Measurements from ENCODE around the gene PTPRK. TPM values are rescaled to one million over a fixed set of nuclear protein-coding genes. Genes with fewer than 3 reads are reported as not detected.
"Not testable (repeated sequence)": the region's sequence is repeated elsewhere in the genome, so short reads cannot be mapped to it uniquely, and the experiment has no call there.

Gene PTPRK
- total RNA-seq, 2 experiments from 2014 or later: 2.8 to 5.0 TPM

GRCh38 chr6:128491610-128492206, 28.7 kb downstream of the PTPRK start:
- POLR2A ChIA-PET: no interaction called here
- ATAC-seq (ENCODE audit: low read depth): peak; percentile 39
- H3K4me1 Mint-ChIP-seq: peaks cover 6% of the 10 kb centered on the region

GRCh38 chr6:128491100-128491581, 29.3 kb downstream of the PTPRK start:
- Mint-ChIP-seq H3K4me1 (peaks cover 6% of the 10 kb centered on the region), H3K27me3 (no peaks in the 10 kb centered on the region), H3K9me3 (no peaks in the 10 kb centered on the region), H3K27ac (no peak overlapping the region), H3K4me3 (no peak overlapping the region), H3K36me3 (peaks cover 1% of the 10 kb centered on the region)
- no peak for DNase-seq
- POLR2A ChIA-PET: no interaction called here
- ATAC-seq (ENCODE audit: low read depth): no peak

More at GRCh38 chr6:128491610-128492206, 28.7 kb downstream of the PTPRK start:
- no peaks in the 10 kb centered on the region for H3K27me3 Mint-ChIP-seq
- peaks cover 1% of the 10 kb centered on the region for H3K36me3 Mint-ChIP-seq
- no peak for DNase-seq
- peak overlapping the region; percentile 31 for H3K27ac Mint-ChIP-seq
- peak overlapping the region; percentile 72 for H3K4me3 Mint-ChIP-seq
- H3K9me3 Mint-ChIP-seq: no peaks in the 10 kb centered on the region

DNA sequence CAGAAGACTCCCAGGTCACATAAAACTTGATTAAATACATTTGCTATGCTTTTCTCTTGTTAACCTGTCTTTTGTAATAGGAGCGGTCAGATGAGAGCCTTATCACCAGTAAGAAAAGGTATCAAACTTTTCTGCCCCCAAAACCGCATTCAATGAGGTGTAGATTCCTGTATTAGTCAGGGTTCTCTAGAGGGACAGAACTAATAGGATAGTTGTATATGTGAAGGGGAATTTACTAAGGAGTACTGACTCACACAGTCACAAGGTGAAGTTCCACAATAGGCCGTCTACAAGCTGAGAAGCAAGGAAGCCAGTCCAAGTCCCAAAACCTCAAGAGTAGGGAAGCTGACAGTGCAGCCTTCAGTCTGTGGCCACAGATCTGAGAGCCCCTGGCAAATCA, 32.7 kb downstream of the PTPRK start:
- Mint-ChIP-seq H3K4me3 (no peak overlapping the region), H3K4me1 (peaks cover 4% of the 10 kb centered on the region), H3K9me3 (no peaks in the 10 kb centered on the region), H3K27me3 (peaks cover 4% of the 10 kb centered on the region), H3K36me3 (peaks cover 1% of the 10 kb centered on the region), H3K27ac (no peak overlapping the region)
- DNase-seq: no peak
- POLR2A ChIA-PET: no interaction called here
- no peak for ATAC-seq (ENCODE audit: low read depth)

- no peaks in the 10 kb centered on the region for H3K9me3 Mint-ChIP-seq
- no peak overlapping the region for H3K27ac Mint-ChIP-seq
- H3K27me3 Mint-ChIP-seq: peaks cover 4% of the 10 kb centered on the region
- no peaks in the 10 kb centered on the region for H3K36me3 Mint-ChIP-seq
- ATAC-seq (ENCODE audit: low read depth) (no peak), DNase-seq (no peak)
- H3K4me1 Mint-ChIP-seq: peaks cover 4% of the 10 kb centered on the region
- H3K4me3 Mint-ChIP-seq: no peak overlapping the region
- POLR2A ChIA-PET: no interaction called here
These were observed 33.3 kb downstream of the PTPRK start for GRCh38 chr6:128487055-128487454.

GRCh38 chr6:128486580-128486979, 33.8 kb downstream of the PTPRK start:
- H3K4me1 Mint-ChIP-seq; H3K4me3 Mint-ChIP-seq; POLR2A ChIA-PET; H3K27me3 Mint-ChIP-seq; H3K27ac Mint-ChIP-seq; DNase-seq; H3K36me3 Mint-ChIP-seq; H3K9me3 Mint-ChIP-seq; ATAC-seq (ENCODE audit: low read depth): not testable (repeated sequence)

DNA sequence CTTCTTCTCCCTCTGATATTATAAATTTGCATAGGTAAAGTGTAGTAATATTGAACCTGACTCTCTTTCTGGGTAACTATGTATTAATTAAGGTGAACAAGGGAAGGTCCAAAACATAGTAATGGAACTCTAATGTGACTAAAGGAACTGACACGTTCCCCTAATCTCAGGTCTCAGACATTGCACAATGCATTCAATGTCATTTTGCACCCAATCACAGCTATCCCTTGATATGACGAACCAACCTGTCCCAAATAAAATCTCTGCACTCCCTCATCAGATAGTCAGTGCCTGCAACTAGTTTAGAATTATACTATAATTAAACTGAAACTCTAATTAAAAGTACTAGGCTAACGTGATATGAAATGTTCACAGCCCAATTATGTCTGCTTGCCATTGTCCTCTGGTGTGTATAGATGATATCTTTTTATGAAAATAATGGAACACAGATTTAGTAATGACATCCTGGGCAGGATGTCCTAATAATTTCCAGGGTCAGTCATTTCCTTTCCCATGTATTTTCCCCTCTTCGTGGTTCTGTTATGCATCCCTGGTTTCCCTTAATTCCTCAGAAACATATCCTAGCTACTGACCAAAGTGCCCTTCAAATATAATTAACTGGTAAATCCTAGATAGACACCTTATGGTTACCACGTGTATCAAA, 36.8 kb downstream of the PTPRK start:
- DNase-seq (no peak), ATAC-seq (ENCODE audit: low read depth) (no peak)
- no peak overlapping the region for H3K27ac Mint-ChIP-seq
- H3K9me3 Mint-ChIP-seq: no peaks in the 10 kb centered on the region
- H3K4me1 Mint-ChIP-seq: peaks cover 3% of the 10 kb centered on the region
- no peaks in the 10 kb centered on the region for H3K36me3 Mint-ChIP-seq
- H3K27me3 Mint-ChIP-seq: peaks cover 4% of the 10 kb centered on the region
- POLR2A ChIA-PET: no interaction called here
- H3K4me3 Mint-ChIP-seq: no peak overlapping the region

GRCh38 chr6:128482642-128483041, 37.8 kb downstream of the PTPRK start:
- no peak for ATAC-seq (ENCODE audit: low read depth)
- H3K9me3 Mint-ChIP-seq: no peaks in the 10 kb centered on the region

GRCh38 chr6:128479991-128480390, 40.4 kb downstream of the PTPRK start:
- H3K27me3 Mint-ChIP-seq: no peaks in the 10 kb centered on the region
- H3K4me3 Mint-ChIP-seq: no peak overlapping the region
- H3K4me1 Mint-ChIP-seq: peaks cover 8% of the 10 kb centered on the region
- peaks cover 2% of the 10 kb centered on the region for H3K36me3 Mint-ChIP-seq
- H3K27ac Mint-ChIP-seq: no peak overlapping the region
- H3K9me3 Mint-ChIP-seq: peaks cover 2% of the 10 kb centered on the region
- POLR2A ChIA-PET: no interaction called here
- ATAC-seq (ENCODE audit: low read depth) (no peak), DNase-seq (no peak)

More at GRCh38 chr6:128482642-128483041, 37.8 kb downstream of the PTPRK start:
- H3K27ac Mint-ChIP-seq: no peak overlapping the region
- H3K36me3 Mint-ChIP-seq: peaks cover 2% of the 10 kb centered on the region
- no peak for DNase-seq
- H3K4me3 Mint-ChIP-seq: no peak overlapping the region
- POLR2A ChIA-PET: no interaction called here
- H3K4me1 Mint-ChIP-seq: peaks cover 8% of the 10 kb centered on the region
- H3K27me3 Mint-ChIP-seq: peaks cover 4% of the 10 kb centered on the region

- no peak for ATAC-seq (ENCODE audit: low read depth)
- Mint-ChIP-seq H3K9me3 (peaks cover 2% of the 10 kb centered on the region), H3K36me3 (peaks cover 2% of the 10 kb centered on the region), H3K27ac (peak overlapping the region; percentile 71), H3K4me3 (peak overlapping the region; percentile 71), H3K27me3 (no peaks in the 10 kb centered on the region), H3K4me1 (peaks cover 8% of the 10 kb centered on the region)
- POLR2A ChIA-PET: no interaction called here
- no peak for DNase-seq
These were observed 41.2 kb downstream of the PTPRK start for GRCh38 chr6:128479048-128479666.

- peak overlapping the region; percentile 71 for H3K4me3 Mint-ChIP-seq
- DNase-seq: no peak
- ATAC-seq (ENCODE audit: low read depth): no peak
- H3K27me3 Mint-ChIP-seq: no peaks in the 10 kb centered on the region
- peak overlapping the region; percentile 71 for H3K27ac Mint-ChIP-seq
- H3K36me3 Mint-ChIP-seq: peaks cover 2% of the 10 kb centered on the region
- peaks cover 8% of the 10 kb centered on the region for H3K4me1 Mint-ChIP-seq
- POLR2A ChIA-PET: no interaction called here
- peaks cover 2% of the 10 kb centered on the region for H3K9me3 Mint-ChIP-seq
These were observed 42.0 kb downstream of the PTPRK start for GRCh38 chr6:128478230-128479047.

GRCh38 chr6:128474933-128475332, 45.5 kb downstream of the PTPRK start:
- POLR2A ChIA-PET: no interaction called here

DNA sequence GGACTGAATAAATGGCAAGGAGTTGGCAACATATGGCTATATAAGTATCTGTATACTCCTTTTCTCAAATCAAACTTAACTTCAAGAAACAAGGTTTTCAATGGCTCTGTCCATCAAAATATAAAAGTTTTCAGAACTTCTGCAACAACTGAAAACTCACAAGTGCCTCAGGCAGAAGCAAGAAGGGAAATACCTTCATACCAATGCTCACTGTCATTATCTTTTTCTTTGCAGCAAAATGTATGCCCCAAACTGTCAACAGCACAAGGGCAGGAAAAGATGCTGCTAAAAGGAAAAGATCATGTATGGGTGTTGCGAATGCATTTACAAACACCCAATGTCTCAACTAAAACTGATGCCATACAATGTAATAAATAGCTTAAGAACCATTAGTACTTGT, 45.9 kb downstream of the PTPRK start:
- H3K4me1 Mint-ChIP-seq: peaks cover 8% of the 10 kb centered on the region
- peaks cover 2% of the 10 kb centered on the region for H3K9me3 Mint-ChIP-seq
- ATAC-seq (ENCODE audit: low read depth) (no peak), DNase-seq (no peak)
- H3K36me3 Mint-ChIP-seq: peaks cover 2% of the 10 kb centered on the region
- no peaks in the 10 kb centered on the region for H3K27me3 Mint-ChIP-seq
- no peak overlapping the region for H3K4me3 Mint-ChIP-seq
- no peak overlapping the region for H3K27ac Mint-ChIP-seq
- POLR2A ChIA-PET: no interaction called here

More at GRCh38 chr6:128474933-128475332, 45.5 kb downstream of the PTPRK start:
- DNase-seq: no peak
- H3K36me3 Mint-ChIP-seq: peaks cover 2% of the 10 kb centered on the region
- H3K9me3 Mint-ChIP-seq: peaks cover 2% of the 10 kb centered on the region
- H3K4me1 Mint-ChIP-seq: peaks cover 8% of the 10 kb centered on the region
- no peak overlapping the region for H3K4me3 Mint-ChIP-seq
- ATAC-seq (ENCODE audit: low read depth): no peak
- no peaks in the 10 kb centered on the region for H3K27me3 Mint-ChIP-seq
- no peak overlapping the region for H3K27ac Mint-ChIP-seq

DNA sequence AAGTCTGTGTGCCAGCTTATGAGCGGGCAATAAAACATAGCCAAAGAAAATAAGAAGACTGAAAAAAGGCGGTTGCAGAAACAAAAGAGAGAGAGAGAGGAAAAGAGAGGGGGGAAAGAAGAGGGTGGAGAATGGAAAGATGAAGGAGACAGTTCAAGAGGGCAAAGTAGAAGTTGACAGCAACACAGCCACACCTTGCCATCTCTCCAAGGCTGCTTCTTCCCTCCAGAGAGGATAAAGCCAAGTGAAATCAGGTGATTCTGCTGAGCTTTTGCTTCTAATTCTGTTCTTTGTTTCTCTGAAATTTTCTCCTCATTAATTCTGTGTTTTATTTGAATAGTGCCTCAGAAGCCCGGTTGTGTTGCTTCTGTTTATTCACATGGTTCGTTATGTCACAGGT, 48.5 kb downstream of the PTPRK start:
- Mint-ChIP-seq H3K9me3 (peaks cover 2% of the 10 kb centered on the region), H3K4me1 (no peaks in the 10 kb centered on the region), H3K36me3 (no peaks in the 10 kb centered on the region), H3K4me3 (no peak overlapping the region), H3K27me3 (no peaks in the 10 kb centered on the region), H3K27ac (peak overlapping the region; percentile 62)
- DNase-seq (no peak), ATAC-seq (ENCODE audit: low read depth) (no peak)
- POLR2A ChIA-PET: no interaction called here
